ENCODE data around the gene GALNT14.

GALNT14 gene

DNA sequence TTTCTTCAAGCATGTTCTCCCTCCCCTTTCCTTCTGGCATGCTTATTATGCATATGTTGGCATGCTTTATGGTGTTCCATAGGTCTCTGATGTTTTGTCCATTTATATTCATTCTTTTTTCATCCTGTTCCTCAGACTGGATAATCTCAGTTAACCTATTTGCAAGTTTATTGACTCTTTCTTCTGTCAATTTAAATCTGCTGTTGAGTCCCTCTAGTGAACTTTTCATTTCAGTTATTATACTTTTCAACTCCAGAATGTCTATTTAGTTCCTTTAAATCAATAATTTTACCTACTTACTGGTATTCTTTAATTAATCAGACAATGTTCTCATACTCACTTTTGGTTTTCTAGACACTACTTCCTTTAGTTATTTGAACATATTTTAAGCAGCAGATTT, 101.2 kb downstream of the GALNT14 start:
- H3K27ac ChIP-seq: no peak overlapping the region
- TF ChIP-seq, protein P1, sequence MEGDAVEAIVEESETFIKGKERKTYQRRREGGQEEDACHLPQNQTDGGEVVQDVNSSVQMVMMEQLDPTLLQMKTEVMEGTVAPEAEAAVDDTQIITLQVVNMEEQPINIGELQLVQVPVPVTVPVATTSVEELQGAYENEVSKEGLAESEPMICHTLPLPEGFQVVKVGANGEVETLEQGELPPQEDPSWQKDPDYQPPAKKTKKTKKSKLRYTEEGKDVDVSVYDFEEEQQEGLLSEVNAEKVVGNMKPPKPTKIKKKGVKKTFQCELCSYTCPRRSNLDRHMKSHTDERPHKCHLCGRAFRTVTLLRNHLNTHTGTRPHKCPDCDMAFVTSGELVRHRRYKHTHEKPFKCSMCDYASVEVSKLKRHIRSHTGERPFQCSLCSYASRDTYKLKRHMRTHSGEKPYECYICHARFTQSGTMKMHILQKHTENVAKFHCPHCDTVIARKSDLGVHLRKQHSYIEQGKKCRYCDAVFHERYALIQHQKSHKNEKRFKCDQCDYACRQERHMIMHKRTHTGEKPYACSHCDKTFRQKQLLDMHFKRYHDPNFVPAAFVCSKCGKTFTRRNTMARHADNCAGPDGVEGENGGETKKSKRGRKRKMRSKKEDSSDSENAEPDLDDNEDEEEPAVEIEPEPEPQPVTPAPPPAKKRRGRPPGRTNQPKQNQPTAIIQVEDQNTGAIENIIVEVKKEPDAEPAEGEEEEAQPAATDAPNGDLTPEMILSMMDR (conservative IDR thresholded peaks at IDR 0.05): no peak

DNA sequence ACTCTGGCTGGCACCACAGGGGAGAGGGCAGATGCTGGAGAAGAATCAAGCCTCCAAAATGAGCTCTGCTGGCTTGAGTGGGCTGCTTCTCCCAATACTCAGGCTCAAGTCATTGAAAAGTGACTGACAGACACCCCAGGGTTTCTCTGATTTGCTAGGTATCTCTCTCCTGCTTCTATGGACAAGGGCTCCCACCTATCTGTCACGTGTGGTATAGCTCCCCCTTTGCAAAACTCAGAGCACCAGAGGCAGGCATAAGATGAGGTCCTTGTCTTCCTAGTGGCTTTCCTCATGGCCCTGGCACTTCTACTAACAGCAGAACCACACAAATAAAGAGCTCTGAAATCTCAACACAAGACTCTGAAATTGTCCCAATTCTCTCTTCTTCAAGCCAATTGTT, 105.2 kb downstream of the GALNT14 start:
- no peak overlapping the region for H3K27ac ChIP-seq
- TF ChIP-seq, protein P1 (conservative IDR thresholded peaks at IDR 0.05): no peak

DNA sequence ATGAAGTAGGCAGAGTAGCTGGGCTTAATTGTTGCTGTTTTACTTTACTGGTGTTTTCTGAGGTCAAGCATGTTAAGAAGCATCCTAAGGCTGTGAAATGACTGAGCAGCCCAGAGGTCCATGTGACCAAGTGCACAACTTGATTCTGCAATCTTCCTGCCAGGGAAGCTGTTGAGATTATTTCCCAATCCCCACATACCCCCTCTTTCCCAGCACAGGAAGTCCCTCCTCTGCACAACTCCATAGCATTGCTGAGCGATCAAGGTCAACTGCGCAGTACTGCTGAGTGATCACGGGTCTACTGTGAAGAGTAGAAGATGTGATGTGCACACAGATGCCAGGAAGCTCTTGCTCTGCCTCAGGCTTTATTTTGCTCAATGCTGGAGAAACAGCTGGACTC, 105.8 kb downstream of the GALNT14 start:
- no peak overlapping the region for H3K27ac ChIP-seq

DNA sequence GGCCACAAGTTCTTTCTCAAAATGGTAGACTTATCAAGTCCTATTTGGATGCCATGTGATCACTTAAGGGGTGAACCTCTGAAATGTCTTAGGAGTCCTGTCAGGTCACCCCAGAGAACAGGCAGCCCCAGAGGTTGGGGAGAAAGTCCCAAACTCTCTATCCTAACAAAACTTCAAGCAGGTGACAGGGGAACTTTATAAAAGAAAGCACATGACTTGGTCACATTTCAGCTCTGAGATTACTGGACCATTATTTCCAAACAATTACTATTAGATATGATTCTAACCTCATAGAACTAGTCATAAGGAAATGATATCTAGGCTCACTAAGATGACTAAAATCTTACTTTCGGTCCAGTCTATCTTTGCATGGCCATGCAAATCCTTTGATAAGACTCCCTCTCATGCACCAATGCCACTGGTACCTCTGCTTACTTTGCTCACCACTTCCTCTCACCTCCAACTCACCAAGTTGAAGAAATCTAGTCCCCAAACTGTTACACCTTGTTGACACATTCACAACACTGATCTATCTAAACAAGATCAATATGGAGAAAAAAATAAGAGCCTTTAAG, 107.0 kb downstream of the GALNT14 start:
- TF ChIP-seq, protein P1 (conservative IDR thresholded peaks at IDR 0.05): no peak
- no peak overlapping the region for H3K27ac ChIP-seq

More for the DNA sequence above, 105.8 kb downstream of the GALNT14 start:
- TF ChIP-seq, protein P1 (conservative IDR thresholded peaks at IDR 0.05): no peak

DNA sequence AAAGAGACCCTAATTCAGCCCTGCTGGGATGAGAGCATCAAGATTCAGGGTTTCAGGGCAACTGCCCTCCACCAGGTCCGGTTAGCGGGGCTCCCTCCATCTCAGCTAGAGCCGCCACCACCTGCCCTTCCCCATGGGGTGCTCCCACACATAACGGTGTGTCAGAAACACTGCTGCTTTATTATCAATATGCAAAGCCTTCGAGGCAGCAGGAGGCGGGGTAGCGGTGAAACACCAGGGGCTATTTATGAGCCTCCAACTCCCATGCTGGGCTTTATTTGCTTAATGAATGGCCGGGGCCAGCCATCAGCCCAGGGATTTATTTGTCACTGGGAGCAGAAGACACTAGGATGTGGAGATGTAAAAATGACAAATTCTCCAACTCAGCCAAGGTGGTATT, 109.8 kb downstream of the GALNT14 start:
- H3K27ac ChIP-seq: no peak overlapping the region
- TF ChIP-seq, protein P1 (conservative IDR thresholded peaks at IDR 0.05): no peak

DNA sequence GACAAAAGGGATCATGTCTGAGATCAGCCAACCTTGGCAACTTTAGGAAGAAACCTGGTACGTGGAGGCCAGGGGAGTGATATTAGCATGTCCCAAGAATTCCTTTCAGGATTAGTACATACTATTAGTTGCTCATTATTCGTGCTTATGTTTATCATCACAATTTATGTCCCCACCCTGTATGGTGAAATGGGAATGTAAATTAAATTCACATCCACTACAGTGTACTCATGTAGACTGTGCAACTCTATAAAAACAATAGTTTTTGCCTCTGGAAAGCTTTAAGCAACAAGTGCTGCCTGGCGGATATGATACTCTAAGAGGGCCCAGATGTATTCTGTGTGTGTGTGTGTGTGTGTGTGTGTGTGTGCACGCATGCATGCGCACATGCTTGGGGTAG, 110.7 kb downstream of the GALNT14 start:
- TF ChIP-seq, protein P1 (conservative IDR thresholded peaks at IDR 0.05): no peak
- H3K27ac ChIP-seq: no peak overlapping the region

DNA sequence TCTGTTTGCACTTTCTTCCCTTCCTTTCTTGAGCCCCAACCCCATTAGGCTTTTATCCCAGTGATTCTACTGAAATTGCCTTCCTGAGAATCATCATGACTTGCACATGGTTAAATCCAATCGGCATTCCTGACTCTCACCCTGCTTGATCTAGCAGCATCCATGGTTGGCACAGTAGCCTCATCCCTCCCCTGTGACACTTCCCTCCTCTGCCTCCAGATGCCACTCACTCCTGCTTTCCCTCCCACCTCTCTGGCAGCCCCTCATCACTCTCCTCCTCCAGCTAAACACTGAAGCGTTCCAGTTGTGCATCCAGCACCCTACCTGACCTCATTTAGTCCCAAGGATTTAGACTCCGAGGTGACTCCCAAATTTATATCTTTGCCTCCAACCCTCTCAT, 114.7 kb downstream of the GALNT14 start:
- TF ChIP-seq, protein P1 (conservative IDR thresholded peaks at IDR 0.05): no peak
- no peak overlapping the region for H3K27ac ChIP-seq

Data from VCaP (cell line).